ENCODE measurements around the gene TLL2.
A peak's percentile ranks its signal among the peaks of the same experiment; 100 is the strongest.

Gene TLL2

DNA sequence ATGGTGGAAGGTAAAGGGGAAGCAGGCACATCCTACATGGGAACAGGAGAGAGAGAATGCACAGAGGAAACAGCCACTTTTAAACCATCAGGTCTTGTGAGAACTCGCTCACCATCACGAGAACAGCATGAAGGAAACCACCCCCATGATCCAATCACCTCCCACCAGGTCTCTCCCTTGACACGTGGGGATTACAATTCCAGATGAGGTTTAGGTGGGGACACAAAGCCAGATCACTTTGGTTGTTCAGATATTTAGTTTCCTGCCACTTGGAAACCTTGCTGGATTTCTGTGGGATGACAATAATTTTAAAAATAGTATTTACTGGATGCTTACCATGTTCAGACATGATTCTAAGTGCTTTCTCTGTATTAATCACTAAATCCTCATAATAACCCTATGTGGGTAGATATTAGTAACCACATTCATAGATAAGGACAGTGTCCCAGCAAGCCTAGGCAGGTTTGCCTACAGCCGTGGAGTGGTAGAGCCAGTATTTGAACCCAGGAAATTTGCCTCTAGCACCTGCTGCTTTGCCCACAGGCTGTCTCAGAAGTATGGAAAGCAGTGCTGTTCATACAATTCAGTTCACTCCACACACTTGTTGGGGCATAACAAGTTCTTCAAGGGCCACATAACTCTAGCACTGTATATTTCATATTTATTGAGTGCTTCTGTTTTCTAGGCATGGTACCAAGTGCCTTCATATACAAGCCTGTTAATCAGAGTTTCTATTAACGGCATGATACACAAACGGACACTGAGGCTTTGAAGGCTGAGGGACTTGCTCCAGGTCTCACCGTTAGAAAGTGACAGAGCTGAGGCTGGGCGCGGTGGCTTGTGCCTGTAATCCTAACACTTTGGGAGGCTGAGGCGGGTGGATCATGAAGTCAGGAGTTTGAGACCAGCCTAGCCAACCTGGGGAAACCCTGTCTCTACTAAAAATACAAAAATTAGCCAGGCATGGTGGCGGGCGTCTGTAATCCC lies 8.3 kb downstream of the TLL2 start:
- no peak for DNase-seq

DNA sequence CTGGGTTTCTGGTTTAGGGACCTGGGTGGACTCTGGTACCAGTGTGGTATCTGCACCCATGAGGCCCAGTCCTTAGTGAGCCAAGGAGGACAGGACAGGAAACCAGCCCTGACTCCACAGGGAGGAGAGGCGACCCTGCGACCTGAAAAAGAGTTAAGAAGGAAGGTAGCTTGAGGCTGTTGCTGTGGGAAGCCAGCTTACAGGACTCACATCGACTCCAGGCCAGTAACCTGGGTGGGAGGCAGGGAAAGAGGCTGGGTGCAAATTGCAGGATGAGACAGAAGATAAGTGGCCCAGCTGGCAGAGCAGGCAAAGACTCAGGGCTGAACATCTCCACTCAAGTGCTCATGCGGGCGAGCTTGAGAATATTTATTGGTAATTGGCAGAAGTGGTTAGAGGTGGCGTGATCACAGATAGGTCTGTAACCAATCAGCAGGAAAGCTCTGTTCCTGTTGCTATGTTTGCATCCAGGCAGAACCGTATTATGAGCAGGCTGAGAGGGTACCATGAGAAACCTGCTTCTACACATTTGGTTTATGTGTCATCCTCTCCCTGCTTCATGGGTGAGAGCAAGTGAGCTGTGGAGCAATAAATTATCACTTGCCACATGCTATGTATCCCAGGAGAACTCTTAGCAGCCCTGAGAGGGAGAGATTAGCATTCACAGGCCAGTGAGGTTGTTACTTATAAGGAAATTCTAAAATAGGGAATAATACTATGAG lies 11.0 kb downstream of the TLL2 start:
- DNase-seq = no peak

DNA sequence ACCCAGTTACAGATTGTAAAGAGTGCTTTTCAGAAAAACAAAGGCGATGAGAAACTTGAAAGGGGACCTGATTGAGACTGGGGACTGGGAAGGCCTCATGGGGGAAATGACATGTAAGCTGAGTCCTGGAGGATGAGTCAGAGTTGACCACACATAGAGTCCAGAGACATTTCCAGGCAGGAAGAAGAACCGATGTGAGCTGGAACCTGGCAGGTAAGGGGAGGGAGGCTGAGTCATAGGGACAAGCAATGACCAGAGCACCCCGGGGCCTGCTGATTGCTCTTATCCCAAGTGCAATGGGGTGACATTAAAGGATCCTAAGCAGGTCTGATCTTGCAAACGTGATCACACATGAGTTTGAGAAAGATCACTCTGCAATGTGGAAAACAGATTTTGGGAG lies 11.7 kb downstream of the TLL2 start:
- no peak for DNase-seq

DNA sequence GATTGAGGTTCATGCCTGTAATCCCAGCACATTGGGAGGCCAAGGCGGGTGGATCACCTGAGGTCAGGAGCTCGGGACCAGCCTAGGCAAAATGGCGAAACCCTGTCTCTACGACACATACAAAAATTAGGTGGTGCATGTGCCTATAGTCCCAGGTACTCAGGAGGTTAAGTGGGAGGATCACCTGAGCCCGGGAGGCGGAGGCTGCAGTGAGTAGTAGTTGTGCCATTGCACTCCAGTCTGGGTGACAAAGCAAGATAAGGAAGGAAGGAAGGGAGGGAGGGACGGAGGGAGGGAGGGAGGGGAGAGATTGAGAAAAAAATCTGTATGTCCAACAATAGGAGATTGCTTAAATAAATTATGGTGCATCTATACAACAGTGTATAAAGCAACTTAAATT lies 13.2 kb downstream of the TLL2 start:
- DNase-seq = no peak

DNA sequence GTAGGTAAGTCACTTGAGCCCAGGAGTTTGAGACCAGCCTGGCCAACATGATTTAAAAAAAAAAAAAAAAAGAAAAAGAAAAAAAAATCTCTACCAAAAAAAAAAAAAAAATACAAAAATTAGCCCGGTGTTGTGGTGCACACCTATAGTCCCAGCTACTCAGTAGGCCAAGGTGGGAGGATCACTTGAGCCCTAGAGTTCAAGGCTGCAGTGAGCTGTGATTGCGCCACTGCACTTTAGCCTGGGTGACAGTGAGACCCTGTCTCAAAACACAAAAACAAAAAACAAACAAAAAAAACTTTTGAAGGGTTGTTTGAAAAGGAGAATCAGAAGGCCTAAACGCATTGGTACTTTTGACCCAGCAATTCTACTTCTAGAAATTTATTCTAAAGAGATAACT lies 13.7 kb downstream of the TLL2 start:
- DNase-seq = no peak

DNA sequence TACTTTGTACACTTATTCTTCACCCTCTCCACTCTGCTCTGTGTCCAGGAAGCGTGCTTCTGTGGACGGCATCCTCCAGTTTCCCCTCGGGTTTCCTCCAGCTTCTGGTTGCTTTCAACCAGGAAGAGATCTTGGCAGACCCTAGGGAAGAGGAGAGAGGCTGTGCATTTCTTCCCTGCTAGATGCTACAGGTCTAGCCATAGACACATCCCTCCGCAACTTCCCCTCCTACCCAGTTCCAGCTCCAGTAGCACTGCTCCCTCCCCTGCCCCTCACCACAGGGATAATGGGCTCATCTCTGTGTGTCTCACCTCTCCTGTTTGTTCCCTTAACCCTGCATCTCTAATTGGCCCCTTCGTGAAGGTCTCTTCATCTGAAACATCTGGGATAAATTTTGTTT lies 16.3 kb downstream of the TLL2 start:
- DNase-seq = no peak

DNA sequence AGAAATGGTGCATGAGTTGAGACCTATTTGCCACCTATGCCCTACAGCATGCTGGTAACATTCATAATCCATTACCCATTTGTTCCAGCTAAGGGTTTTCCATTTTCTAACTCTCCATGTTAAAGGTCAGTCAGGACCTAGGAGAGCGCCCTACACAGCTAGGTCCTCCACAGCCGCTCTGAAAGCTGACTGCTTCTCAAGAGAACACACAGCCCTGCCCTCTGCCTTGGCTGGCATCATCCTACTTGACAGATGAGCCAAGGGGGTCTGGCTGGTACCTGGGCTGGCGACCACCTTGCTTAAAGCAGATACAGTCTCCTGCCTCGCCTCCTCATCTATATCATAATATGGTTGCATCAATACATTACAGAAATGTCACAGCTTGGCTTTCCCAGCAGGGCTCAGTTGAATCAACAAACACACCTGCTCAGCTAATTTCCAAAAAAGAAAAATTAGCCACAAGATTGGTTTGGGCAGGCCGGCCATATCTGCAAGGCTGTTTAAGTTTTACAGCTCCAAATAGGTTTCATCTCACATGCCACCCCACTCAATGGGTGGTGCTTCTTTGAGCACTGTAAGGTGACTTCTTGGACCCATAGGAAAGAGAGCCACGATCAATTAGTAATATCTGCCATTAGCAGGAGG lies 17.3 kb downstream of the TLL2 start:
- DNase-seq = no peak

DNA sequence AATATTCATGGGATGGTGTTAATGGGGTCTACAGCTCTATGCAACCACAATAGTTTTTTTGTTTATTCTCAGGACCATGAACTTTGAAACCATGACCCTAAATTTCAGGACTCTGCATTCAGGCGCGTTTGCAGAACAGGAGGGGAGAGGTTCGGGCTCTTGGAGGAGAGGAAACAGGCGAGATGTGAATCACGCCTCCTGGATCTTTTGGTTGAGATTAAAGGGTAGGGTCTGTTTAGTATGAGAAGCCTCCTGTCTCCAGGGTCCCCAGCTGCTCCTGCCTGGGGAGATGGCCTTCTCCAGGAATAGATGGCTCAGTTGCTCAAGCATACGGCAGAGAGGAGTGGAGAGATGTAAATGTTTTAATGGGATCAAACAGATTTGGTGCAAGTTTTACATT lies 18.2 kb downstream of the TLL2 start:
- DNase-seq = no peak

DNA sequence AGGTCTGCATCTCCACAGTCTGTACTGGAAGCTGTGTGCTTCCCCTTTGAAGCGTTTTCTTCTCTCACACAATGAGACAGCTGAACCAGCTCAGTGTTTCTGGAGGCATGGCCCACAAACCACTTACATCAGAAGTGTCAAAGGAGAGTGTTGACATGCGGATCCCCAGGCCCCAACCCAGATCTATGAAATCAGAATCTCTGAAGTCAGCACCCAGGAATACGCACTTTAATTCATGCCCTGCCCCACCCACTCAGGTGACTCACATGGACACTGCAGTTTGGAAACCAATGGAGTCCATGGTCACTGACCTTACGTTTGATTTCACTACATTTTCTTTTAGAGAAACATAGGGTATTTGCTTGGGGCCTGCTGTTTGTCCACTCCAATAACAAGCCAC lies 19.0 kb downstream of the TLL2 start:
- no peak for DNase-seq

DNA sequence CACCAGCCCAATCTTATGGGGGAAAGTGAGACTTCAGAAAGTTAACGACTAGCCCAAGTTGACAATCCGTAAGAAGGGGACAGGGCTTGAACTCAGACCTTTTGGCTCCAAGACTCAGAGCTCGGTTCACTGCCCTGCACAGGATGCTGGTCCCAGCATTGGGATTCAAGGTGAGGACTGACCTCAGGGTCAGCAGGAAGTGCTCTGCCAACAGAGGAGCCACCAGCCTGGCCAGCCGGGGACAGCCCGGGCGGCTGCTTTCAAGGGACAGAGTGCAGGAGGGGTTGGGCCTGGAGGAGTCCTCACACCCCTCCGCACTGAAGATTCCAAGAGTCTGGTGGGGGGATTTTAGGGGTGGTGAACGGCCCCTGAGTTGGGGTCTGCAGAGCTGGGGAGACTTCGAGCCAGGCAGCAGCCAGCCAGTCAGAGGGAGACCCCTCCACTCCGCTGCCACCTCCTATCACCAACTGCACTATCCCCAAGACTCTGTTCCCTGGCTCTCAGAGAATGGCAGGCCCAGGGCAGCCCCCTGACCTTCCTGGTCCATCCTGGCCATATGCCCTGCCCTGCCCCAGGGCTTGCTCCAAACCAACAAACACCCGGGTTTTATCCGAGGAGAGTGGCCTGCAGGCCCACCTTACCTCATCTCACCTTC lies 19.7 kb downstream of the TLL2 start:
- DNase-seq = no peak

DNA sequence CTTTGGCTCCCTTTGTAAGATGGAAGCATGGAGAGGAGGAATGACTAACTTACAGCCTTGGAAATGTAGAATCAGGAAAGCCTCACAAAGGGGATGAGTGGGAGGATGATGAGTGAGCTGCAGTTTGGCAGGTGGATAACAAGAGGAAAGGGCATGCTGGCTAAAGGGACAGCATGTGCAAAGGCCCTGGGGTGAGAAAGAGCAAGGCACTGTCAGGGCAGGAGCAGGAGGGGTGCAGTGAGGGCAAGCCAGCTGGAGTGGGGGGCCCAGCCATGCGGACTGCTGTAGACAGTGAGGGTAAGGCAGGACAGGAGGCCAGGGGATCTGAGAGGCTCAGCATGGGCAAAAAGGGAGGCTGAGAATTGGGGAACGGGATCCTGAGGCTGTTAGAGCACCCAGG lies 20.5 kb downstream of the TLL2 start:
- DNase-seq = no peak

DNA sequence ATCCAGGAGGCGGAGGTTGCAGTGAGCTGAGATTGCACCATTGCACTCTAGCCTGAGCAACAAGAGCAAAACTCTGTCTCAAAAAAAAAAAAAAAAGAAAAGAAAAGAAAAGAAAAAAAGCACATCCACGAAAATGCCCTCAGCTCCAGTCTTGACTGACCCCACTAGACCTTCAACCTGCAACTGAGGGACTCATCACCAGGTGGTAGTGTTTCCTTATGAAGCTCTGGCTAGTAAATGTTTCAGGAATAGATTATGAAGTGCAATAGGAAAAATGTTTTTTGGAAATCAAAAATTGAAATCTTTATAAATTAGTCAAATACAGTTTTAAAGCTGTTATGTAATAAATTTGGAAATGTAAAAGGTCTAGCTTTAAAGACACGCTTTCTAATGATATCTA lies 22.4 kb downstream of the TLL2 start:
- DNase-seq = no peak

DNA sequence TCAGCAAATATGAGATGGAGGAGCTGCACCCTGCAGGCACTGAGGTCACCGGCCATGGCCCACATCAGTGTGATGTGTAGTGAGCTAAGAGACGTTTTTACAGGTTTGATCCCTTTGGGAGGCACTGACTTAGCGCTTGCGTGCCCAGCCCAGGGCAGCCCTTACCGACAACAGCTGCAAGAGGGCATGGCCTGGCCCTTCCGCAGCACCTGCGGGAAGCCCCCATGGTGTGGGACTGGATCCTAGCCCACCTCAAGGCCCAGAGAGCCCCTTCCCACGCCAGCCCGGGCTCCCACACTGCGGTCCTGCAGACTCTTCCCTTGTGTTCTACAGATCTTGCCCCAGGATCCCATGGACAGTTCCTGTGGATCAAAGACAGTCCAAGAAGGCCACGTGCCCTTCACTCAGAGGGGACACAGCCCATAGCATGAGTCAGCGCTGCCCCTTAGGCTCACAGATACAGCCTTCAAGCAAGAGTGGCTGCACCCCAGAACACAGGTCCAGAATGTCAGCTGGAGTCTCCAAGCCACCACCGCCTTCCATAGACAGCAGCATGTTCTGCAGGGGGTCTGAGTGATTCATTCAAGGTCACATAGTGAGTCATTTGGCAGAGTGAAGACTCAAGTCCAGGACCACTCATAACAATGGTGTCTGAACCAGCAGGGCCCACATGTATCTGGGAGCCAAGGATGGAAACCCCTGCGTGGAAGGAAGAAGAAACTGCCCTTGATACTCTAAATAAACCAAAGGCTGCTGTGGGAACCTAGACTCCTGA lies 25.4 kb downstream of the TLL2 start:
- no peak for DNase-seq

DNA sequence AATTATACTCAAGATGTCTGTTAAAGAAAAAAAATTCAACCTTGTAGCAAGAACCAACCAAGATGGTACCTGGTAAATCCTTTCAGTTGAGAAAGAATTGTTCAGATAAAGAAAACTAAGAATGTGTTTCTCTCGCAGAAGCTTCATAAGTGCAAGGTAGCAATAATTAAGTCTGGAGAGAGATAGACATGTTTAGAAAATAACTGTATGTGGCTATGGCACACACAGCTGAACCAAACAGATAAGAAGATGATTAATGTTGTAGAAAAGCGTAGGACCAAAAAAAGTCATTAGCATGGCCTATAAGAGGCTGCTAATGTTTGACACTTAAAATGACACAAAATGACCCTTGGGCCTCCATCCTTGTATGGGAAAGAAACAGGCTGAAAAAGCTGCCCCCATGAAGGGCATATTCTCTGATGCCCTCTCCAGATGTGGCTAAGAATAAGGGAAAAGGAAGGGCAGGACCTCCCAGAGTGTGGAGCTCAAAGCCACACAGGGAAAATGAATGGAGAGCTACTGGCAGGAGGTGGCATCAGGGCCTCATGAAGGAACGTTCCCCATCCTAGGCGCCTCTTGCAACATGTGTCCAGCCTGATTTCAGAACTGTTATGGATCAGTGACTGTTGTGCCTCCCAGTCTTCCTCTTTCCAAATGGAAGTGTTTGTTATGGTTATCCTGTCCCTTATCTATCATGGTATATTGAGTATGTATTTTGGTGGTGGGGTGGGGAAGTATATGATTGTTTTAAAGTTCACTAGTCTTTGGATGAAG lies 30.7 kb downstream of the TLL2 start:
- DNase-seq = no peak

DNA sequence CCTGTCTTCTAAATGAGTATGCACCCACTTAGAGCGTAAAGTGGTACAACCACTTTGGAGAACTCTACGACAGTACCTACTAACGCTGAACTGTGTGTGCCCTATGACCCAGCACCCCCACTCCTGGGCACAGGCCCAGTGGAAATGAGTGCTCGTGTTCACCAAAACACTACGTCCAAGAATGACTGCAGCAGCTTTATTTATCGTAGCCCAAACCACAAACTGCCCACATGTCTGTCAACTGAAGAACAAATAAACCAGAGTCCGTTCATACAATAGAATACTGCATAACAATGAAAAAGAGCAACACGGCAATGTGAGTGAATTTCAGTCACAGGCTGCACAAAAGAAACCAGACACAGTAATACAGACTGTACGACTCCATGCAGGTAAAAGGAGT lies 35.4 kb downstream of the TLL2 start:
- no peak for DNase-seq

DNA sequence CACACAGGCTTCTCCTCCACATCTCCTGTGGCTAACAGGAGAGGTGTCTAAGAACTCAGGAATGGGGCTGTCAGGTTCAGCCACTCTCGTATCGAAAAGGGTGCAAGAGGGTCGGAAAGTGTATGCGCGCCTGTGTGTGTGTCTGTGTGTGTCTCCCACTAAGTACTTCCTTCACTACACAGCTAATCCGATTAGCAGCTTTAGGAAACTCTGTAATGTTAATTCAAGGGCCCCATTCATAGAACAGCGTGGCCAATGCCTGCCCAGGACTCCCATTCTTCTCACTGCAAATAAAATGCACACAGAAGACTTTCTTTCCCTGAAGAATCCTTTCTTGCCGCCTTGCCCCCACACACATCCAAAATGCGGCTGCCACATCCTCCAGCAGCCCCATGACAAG lies 39.9 kb downstream of the TLL2 start:
- DNase-seq = no peak

DNA sequence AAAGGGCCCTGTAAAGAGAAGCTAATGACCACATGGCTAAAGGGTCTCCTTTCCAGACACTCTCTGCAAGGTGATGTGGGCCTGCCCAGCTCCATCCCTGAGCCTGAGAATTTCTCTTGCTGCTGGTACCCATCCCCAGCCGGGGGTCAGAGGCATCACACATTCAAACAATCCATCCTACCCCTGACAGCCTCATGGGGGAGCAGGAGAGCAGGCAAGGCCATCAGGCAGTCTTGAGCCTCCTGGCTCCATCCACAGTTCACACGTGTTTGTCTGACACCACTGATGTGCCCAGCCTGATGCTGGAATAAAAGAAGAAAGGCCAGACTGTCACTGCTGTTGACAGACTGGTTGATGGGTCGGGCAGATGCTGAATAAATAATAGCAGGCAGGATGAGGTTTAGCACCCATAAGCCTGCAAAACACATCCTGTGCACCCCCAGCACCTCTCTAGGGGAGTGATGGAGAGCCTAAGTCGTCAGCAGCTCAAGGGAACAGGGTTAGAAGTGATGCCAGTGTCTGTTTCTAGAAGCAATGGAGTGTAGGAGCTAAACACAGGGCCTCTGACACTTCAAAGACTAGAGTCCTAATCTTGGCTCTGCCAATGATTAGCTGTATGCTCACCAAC lies 43.5 kb downstream of the TLL2 start:
- DNase-seq = peak; percentile 30

DNA sequence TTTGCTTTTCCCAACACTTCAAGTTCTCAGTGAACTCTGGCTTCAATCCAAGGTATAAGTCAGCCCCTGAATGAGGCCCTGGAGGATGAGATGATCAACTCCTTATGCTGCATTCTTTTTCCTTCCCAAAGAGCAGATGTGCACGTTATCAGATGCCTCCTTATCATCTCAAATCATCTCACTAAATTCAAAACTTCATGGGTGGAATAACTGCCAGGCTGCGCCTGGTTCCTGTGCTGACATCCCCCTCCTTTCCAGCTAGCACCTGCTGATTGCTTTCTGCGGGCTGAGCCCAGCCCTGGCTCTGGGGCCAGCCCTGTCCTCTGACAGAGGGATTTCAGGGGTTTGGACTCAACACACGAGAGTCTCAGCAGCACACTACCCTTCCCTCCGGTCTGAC lies 44.9 kb downstream of the TLL2 start:
- peak; percentile 88 for DNase-seq

DNA sequence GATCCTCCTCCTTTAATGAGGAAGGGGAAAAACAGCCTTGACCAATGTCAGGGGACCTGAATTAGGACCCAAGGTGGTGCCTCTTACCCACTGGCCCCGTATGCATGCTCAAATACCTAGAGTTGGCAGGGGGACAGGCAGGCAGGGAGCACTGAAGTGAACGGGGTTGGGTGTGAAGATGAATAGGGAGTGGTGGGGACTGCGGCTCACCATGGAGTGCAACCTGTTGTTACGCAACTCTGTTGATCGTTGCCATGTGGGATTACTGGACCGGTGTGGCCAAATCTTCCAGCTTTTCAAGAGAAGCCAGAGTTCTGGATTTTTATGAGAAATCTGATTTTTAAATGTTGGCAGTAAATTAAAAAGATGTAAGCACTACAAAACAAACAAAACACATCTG lies 48.1 kb downstream of the TLL2 start:
- DNase-seq = no peak

DNA sequence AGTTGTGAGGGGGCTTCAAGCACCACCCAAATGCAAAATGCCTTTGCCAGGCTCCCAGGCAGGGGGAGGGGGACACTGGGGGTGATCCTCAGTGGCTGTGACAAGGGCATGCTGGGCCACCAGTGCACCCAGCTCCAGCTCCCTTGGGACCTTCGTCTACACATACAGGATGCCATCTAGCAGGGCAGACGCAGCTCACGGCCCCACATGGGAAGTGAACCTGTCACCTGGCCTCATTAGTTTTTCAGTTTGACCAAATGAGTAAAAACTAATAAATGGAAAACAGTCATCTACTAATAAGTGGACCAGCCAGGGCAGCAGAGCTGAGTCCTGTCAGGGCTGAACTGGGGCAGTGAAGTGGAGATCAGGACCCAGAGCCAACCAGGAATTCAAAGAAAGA lies 50.2 kb downstream of the TLL2 start:
- no peak for DNase-seq

DNA sequence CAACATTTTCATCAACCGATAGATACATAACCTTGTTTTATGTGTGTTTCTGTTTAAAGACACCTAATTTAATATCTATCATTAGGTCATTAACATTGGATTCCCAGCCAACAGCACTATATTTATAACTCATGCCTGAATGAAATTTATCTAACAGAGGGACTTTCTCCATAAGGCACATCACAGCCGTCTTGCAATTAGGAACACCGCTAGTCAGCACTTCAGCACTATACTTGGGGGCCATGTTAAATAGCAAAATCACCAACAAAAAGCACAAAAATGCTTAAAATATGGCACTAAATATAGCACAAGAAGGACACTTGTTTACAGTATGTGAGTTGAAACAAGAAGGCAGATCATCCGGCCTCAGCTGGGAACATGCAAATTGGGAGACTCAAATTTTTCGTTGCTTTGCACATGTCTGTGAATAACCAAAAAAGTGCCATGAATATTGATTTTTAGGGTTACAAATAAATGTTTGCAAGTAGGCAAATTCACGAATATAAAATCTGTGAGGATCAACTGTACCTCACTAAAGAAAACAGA lies 51.0 kb downstream of the TLL2 start:
- DNase-seq = no peak
